A549 (cell line): Measurements from ENCODE around the gene CFAP69. TPM values are rescaled to one million over a fixed set of nuclear protein-coding genes. Genes with fewer than 3 reads are reported as not detected.

Experiments used
- ATAC-seq, 2 experiments: fragments of 200-7000 bp in 1 of 2; fragments of >200 bp in 1 of 2; cut with Nextera tagmentation in 1 of 2; cut with Tn5 transposase in 1 of 2; 3 replicates each; pipeline versions ENCODE4 v1.8.0 to v1.9.1; 2018 to 2020; ENCODE audit warnings: mild to moderate bottlenecking in 1 of 2, moderate library complexity in 1 of 2
- CTCF ChIA-PET: fragments of 300-600 bp; sonication (Branson Sonifier 250); formaldehyde crosslinking; extraction: SDS; loops from one replicate; lab custom pipeline; 2021; ENCODE audit warnings: antibody characterized with exemption, inconsistent platforms; lab: Yijun Ruan, JAX
- POLR2A ChIA-PET: fragments of 350-600 bp; formaldehyde crosslinking; extraction: SDS; loops from one replicate; lab custom pipeline; 2021; ENCODE audit warnings: antibody characterized with exemption, inconsistent platforms; lab: Yijun Ruan, JAX
- DNase-seq, 2 experiments: peaks; one replicate each; pipeline versions ENCODE4 v3.0.0 to v3.0.0-alpha.2; 2011 to 2016; ENCODE audit warnings: low read depth in 1 of 2, low spot score in 1 of 2
- FAIRE-seq: peaks from 2 replicates; lab custom pipeline; 2011; peaks lifted over from hg19 to GRCh38; lab: Jason Lieb, UNC
- H3K27ac ChIP-seq, 2 experiments: fragments of >200 bp; sonication (Bioruptor Twin); formaldehyde crosslinking; 3 replicates each; pipeline ENCODE4 v1.5.1; 2016 to 2017
- H3K4me1 ChIP-seq: fragments of >200 bp; sonication (Bioruptor Twin); formaldehyde crosslinking; 3 replicates; pipeline ENCODE4 v1.6.1; 2016
- H3K4me2 ChIP-seq: fragments of >200 bp; sonication (Bioruptor Twin); formaldehyde crosslinking; 3 replicates; pipeline ENCODE4 v1.6.1; 2016
- H3K4me3 ChIP-seq: fragments of >200 bp; sonication (Bioruptor Twin); formaldehyde crosslinking; 3 replicates; pipeline ENCODE4 v1.5.1; 2016
- H3K9me3 ChIP-seq: fragments of >200 bp; sonication (Bioruptor Twin); formaldehyde crosslinking; 3 replicates; pipeline ENCODE4 v1.6.1; 2016
- CBX2 ChIP-seq: fragments of 200-600 bp; sonication (generic); IDR thresholded peaks from 2 replicates; pipeline ENCODE4 v1.6.1; 2016; ENCODE audit warnings: low read depth, mild to moderate bottlenecking, borderline replicate concordance
- EHF ChIP-seq: fragments of 250-450 bp; sonication (Bioruptor Pico); IDR thresholded peaks from 2 replicates; pipeline ENCODE4 v1.5.0; 2020; ENCODE audit warnings: mild to moderate bottlenecking
- ELK1 ChIP-seq: fragments of 150-350 bp; IDR thresholded peaks from 2 replicates; pipeline ENCODE4 v1.6.1; 2014; ENCODE audit warnings: low read depth, mild to moderate bottlenecking, low read length
- FOSL2 ChIP-seq, 2 experiments: fragments of 450-650 bp in 1 of 2; fragments of >200 bp in 1 of 2; sonication (Bioruptor Twin) in 1 of 2; formaldehyde crosslinking; IDR thresholded peaks; 2 replicates each; pipeline versions ENCODE4 v1.5.0 to v1.6.1; 2016 to 2020; ENCODE audit warnings: mild to moderate bottlenecking in 1 of 2, moderate library complexity in 1 of 2
- FOXS1 ChIP-seq: fragments of 250-450 bp; sonication (Bioruptor Pico); IDR thresholded peaks from 2 replicates; pipeline ENCODE4 v1.5.0; 2020; ENCODE audit warnings: mild to moderate bottlenecking, moderate library complexity
- HMGXB4 ChIP-seq: fragments of 250-450 bp; sonication (Bioruptor Pico); IDR thresholded peaks from 2 replicates; pipeline ENCODE4 v1.5.0; 2021; ENCODE audit warnings: mild to moderate bottlenecking, moderate library complexity, borderline replicate concordance
- HOXB13 ChIP-seq: fragments of 250-450 bp; sonication (Bioruptor Pico); IDR thresholded peaks from 2 replicates; pipeline ENCODE4 v1.5.0; 2020; ENCODE audit warnings: low read depth, mild to moderate bottlenecking, moderate library complexity
- JUN ChIP-seq, 2 experiments: fragments of >200 bp; sonication (Bioruptor Twin); formaldehyde crosslinking; IDR thresholded peaks; 2 replicates in 1 of 2; 3 replicates in 1 of 2; pipeline ENCODE4 v1.6.1; 2016 to 2017
- MAFK ChIP-seq: fragments of 450-650 bp; IDR thresholded peaks from 2 replicates; pipeline ENCODE4 v1.6.1; 2014; ENCODE audit not compliant: partially characterized antibody
- MAZ ChIP-seq: fragments of 150-350 bp; IDR thresholded peaks from 2 replicates; pipeline ENCODE4 v1.6.1; 2014; ENCODE audit warnings: antibody characterized with exemption, low read depth, low read length, borderline replicate concordance
- POLR2A ChIP-seq: IDR thresholded peaks from 2 replicates; pipeline ENCODE4 v1.6.1; 2012; ENCODE audit warnings: mild to moderate bottlenecking, low read length
- RAD21 ChIP-seq, 2 experiments: fragments of >200 bp in 1 of 2; sonication (Bioruptor Twin) in 1 of 2; formaldehyde crosslinking in 1 of 2; IDR thresholded peaks in 1 of 2; conservative IDR thresholded peaks in 1 of 2; 2 replicates in 1 of 2; 3 replicates in 1 of 2; pipeline ENCODE4 v1.6.1; 2012 to 2018; ENCODE audit warnings: inconsistent platforms in 1 of 2
- SMC3 ChIP-seq: fragments of >200 bp; sonication (Bioruptor Twin); formaldehyde crosslinking; IDR thresholded peaks from 3 replicates; pipeline ENCODE4 v1.6.1; 2018; ENCODE audit warnings: inconsistent platforms
- SREBF2 ChIP-seq: fragments of 450-650 bp; IDR thresholded peaks from 2 replicates; pipeline ENCODE4 v1.6.1; 2014; ENCODE audit warnings: mild to moderate bottlenecking, moderate library complexity
- TP53 ChIP-seq: fragments of 250-450 bp; sonication (Bioruptor Pico); IDR thresholded peaks from 2 replicates; pipeline ENCODE4 v1.5.0; 2021; ENCODE audit warnings: mild to moderate bottlenecking, moderate library complexity
- ZNF302 ChIP-seq: fragments of 250-450 bp; sonication (Bioruptor Pico); IDR thresholded peaks from 2 replicates; pipeline ENCODE4 v1.9.0; 2021; ENCODE audit warnings: inconsistent platforms, mild to moderate bottlenecking, moderate library complexity
- ZSCAN20 ChIP-seq: fragments of 250-450 bp; sonication (Bioruptor Pico); IDR thresholded peaks from 2 replicates; pipeline ENCODE4 v1.8.0; 2022; ENCODE audit warnings: mild to moderate bottlenecking, moderate library complexity
- WGBS: methylation state at CpG from one replicate; pipeline ENCODE4 v1.1.6; 2017; ENCODE audit errors: missing lambda C conversion rate; 5-methylcytosine and 5-hydroxymethylcytosine counted together
- polyA plus RNA-seq, 4 experiments: library from polyadenylated mRNA; depleted of rRNA in 3 of 4; stranded (reverse); fragments of >200 nt; fragmentation: RNase III in 1 of 4; extraction: RNeasy Plus Mini Kit Qiagen cat#74134 plus additional on column Dnase treatment in 1 of 4; gene quantifications; 2 replicates in 3 of 4; 3 replicates in 1 of 4; pipeline ENCODE4 v1.2.3, GENCODE V29; 2011 to 2017
- TF ChIP-seq, protein P1 (sequence below): fragments of >200 bp; sonication (Bioruptor Twin); formaldehyde crosslinking; IDR thresholded peaks from 2 replicates; pipeline ENCODE4 v1.6.1; 2016
- TF ChIP-seq, protein P2 (sequence below): fragments of 450-650 bp; IDR thresholded peaks from 2 replicates; pipeline ENCODE4 v1.6.1; 2014; ENCODE audit warnings: antibody characterized with exemption
- TF ChIP-seq, protein P3 (sequence below): fragments of 200-600 bp; sonication (generic); IDR thresholded peaks from 2 replicates; pipeline ENCODE4 v1.6.1; 2016; ENCODE audit warnings: antibody characterized with exemption, mild to moderate bottlenecking, moderate library complexity

CFAP69 gene
- polyA plus RNA-seq, 2 of the 4 experiments (the other 2 are of a cell fraction): 1.9 to 6.1 TPM

GRCh38 chr7:90209776-90210175 lies 35.2 kb upstream of the CFAP69 start:
- Histone ChIP-seq H3K27ac (no peak overlapping the region), H3K4me2 (no peak overlapping the region), H3K4me3 (no peak overlapping the region), H3K4me1 (peaks cover 13% of the 10 kb centered on the region; the same call in 1 of the 3 replicates), H3K9me3 (no peaks in the 10 kb centered on the region)
- FAIRE-seq (peak; percentile 77), DNase-seq (no peak), ATAC-seq (no peak)
- WGBS: 93% methylated on average over 1 of the region's 1 CpG
- TF ChIP-seq SMC3 (no peak), FOSL2 (IDR thresholded peaks at IDR 0.05) (no peak), FOSL2 (CRISPR knock-in tag; IDR thresholded peaks at IDR 0.05) (no peak), CBX2 (no peak), JUN (IDR thresholded peaks at IDR 0.05) (no peak), ELK1 (no peak), HMGXB4 (CRISPR knock-in tag) (no peak), SREBF2 (no peak), RAD21 (conservative IDR thresholded peaks at IDR 0.05 in 1 of 2, IDR thresholded peaks at IDR 0.05 in 1 of 2) (no peak), FOXS1 (CRISPR knock-in tag) (no peak), POLR2A (no peak)
- TF ChIP-seq, protein P1, sequence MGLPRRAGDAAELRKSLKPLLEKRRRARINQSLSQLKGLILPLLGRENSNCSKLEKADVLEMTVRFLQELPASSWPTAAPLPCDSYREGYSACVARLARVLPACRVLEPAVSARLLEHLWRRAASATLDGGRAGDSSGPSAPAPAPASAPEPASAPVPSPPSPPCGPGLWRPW: no peak
- TF ChIP-seq, protein P2, sequence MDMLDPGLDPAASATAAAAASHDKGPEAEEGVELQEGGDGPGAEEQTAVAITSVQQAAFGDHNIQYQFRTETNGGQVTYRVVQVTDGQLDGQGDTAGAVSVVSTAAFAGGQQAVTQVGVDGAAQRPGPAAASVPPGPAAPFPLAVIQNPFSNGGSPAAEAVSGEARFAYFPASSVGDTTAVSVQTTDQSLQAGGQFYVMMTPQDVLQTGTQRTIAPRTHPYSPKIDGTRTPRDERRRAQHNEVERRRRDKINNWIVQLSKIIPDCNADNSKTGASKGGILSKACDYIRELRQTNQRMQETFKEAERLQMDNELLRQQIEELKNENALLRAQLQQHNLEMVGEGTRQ: no peak
- ChIA-PET POLR2A (no interaction called here), CTCF (interaction anchor here (1.1 to 3.3 kb wide), 6 partner anchors 10 to 89 kb away, joined by 3 to 38 read pairs (median 15); partner anchors contain the start of genes CFAP69 and STEAP1)

DNA sequence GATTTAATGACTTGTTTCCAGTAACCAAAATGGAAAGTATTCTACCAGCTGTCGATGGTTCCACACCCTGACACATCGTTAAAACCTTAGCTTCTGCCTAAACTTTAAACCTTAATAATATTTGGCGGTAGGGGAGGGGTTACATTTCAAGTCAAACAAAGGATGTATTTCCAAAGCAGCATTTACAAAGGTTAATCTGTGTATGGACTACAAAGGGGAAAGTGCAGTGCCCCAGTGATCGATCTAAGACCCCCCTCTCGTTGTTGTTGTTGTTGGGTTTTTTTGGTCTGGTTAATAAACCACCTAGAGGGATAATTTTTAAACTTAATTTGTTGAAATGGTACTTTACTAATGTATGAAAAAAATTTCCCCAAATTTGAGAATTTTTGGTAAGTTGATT lies 34.5 kb upstream of the CFAP69 start:
- ATAC-seq (no peak), DNase-seq (no peak), FAIRE-seq (peak; percentile 18)
- H3K9me3 ChIP-seq: no peaks in the 10 kb centered on the region
- ChIA-PET CTCF (interaction anchor here (1.1 to 3.3 kb wide), 9 partner anchors 10 to 217 kb away, joined by 3 to 38 read pairs (median 9); partner anchors contain the start of genes CFAP69 and STEAP1), POLR2A (interaction anchor here (1.3 to 2.0 kb wide), 2 partner anchors 16 to 56 kb away, joined by 3 to 20 read pairs; partner anchors contain the start of gene STEAP1)
- peaks cover 13% of the 10 kb centered on the region; the same call in 1 of the 3 replicates for H3K4me1 ChIP-seq
- no peak overlapping the region for H3K4me3 ChIP-seq
- TF ChIP-seq TP53 (CRISPR knock-in tag) (no peak), MAZ (no peak), ZNF302 (CRISPR knock-in tag) (no peak), JUN (IDR thresholded peaks at IDR 0.05) (no peak), EHF (CRISPR knock-in tag) (no peak), SREBF2 (no peak), MAFK (no peak), HOXB13 (CRISPR knock-in tag) (no peak), ZSCAN20 (no peak)
- TF ChIP-seq, protein P3, sequence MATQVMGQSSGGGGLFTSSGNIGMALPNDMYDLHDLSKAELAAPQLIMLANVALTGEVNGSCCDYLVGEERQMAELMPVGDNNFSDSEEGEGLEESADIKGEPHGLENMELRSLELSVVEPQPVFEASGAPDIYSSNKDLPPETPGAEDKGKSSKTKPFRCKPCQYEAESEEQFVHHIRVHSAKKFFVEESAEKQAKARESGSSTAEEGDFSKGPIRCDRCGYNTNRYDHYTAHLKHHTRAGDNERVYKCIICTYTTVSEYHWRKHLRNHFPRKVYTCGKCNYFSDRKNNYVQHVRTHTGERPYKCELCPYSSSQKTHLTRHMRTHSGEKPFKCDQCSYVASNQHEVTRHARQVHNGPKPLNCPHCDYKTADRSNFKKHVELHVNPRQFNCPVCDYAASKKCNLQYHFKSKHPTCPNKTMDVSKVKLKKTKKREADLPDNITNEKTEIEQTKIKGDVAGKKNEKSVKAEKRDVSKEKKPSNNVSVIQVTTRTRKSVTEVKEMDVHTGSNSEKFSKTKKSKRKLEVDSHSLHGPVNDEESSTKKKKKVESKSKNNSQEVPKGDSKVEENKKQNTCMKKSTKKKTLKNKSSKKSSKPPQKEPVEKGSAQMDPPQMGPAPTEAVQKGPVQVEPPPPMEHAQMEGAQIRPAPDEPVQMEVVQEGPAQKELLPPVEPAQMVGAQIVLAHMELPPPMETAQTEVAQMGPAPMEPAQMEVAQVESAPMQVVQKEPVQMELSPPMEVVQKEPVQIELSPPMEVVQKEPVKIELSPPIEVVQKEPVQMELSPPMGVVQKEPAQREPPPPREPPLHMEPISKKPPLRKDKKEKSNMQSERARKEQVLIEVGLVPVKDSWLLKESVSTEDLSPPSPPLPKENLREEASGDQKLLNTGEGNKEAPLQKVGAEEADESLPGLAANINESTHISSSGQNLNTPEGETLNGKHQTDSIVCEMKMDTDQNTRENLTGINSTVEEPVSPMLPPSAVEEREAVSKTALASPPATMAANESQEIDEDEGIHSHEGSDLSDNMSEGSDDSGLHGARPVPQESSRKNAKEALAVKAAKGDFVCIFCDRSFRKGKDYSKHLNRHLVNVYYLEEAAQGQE: no peak
- H3K4me2 ChIP-seq: peak overlapping the region; percentile 83
- peak overlapping the region; percentile 95 to 97; a peak in 4 of 6 replicates for H3K27ac ChIP-seq
- 73% methylated on average over 5 of the region's 5 CpGs for WGBS
